GM21786 (cell line): ENCODE measurements around the gene OCEL1.

Experiments used
- ATAC-seq: cut with Tn5 transposase; IDR thresholded peaks from one replicate; pipeline ENCODE4 v1.9.1; 2021; ENCODE audit not compliant: unreplicated experiment

OCEL1 gene

GRCh38 chr19:17237747-17238706, 12.0 kb downstream of the OCEL1 start:
- no peak for ATAC-seq

- no peak for ATAC-seq
Measured at GRCh38 chr19:17240062-17240752, 14.2 kb downstream of the OCEL1 start.

- no peak for ATAC-seq
Measured at GRCh38 chr19:17240826-17241399, 14.9 kb downstream of the OCEL1 start.

- ATAC-seq: no peak
Measured at GRCh38 chr19:17242431-17243208, 16.6 kb downstream of the OCEL1 start.

GRCh38 chr19:17243211-17243829, 17.3 kb downstream of the OCEL1 start:
- no peak for ATAC-seq

GRCh38 chr19:17243830-17244617, 18.0 kb downstream of the OCEL1 start:
- ATAC-seq: no peak

- ATAC-seq: no peak
Measured at GRCh38 chr19:17244618-17245534, 18.9 kb downstream of the OCEL1 start.

- ATAC-seq: no peak
Measured at GRCh38 chr19:17245535-17245984, 19.5 kb downstream of the OCEL1 start, which contains the start of gene NR2F6. TSS of gene NR2F6 (minus strand) at chr19:17245919. CDS start at chr19:17245220, 699 bp downstream.

- ATAC-seq: no peak
Measured at GRCh38 chr19:17246681-17247425, 20.8 kb downstream of the OCEL1 start.

- no peak for ATAC-seq
Measured at GRCh38 chr19:17248011-17248776, 22.2 kb downstream of the OCEL1 start.

GRCh38 chr19:17249887-17250548, 24.0 kb downstream of the OCEL1 start:
- no peak for ATAC-seq

- ATAC-seq: no peak
Measured at GRCh38 chr19:17254636-17255035, 28.6 kb downstream of the OCEL1 start.

- no peak for ATAC-seq
Measured at GRCh38 chr19:17255150-17255621, 29.2 kb downstream of the OCEL1 start.

- ATAC-seq: no peak
Measured at GRCh38 chr19:17256130-17256529, 30.1 kb downstream of the OCEL1 start.

GRCh38 chr19:17259118-17259780, 33.2 kb downstream of the OCEL1 start:
- ATAC-seq: no peak

GRCh38 chr19:17259934-17260333, 33.9 kb downstream of the OCEL1 start:
- ATAC-seq: no peak
